HG02610 (cell line): ENCODE measurements around the gene PRKAR2A.

ENCODE experiments used
- ATAC-seq: cut with Tn5 transposase; IDR thresholded peaks from one replicate; pipeline ENCODE4 v1.9.1; 2021; ENCODE audit warnings: mild to moderate bottlenecking, moderate library complexity; ENCODE audit not compliant: unreplicated experiment

The PRKAR2A gene

DNA sequence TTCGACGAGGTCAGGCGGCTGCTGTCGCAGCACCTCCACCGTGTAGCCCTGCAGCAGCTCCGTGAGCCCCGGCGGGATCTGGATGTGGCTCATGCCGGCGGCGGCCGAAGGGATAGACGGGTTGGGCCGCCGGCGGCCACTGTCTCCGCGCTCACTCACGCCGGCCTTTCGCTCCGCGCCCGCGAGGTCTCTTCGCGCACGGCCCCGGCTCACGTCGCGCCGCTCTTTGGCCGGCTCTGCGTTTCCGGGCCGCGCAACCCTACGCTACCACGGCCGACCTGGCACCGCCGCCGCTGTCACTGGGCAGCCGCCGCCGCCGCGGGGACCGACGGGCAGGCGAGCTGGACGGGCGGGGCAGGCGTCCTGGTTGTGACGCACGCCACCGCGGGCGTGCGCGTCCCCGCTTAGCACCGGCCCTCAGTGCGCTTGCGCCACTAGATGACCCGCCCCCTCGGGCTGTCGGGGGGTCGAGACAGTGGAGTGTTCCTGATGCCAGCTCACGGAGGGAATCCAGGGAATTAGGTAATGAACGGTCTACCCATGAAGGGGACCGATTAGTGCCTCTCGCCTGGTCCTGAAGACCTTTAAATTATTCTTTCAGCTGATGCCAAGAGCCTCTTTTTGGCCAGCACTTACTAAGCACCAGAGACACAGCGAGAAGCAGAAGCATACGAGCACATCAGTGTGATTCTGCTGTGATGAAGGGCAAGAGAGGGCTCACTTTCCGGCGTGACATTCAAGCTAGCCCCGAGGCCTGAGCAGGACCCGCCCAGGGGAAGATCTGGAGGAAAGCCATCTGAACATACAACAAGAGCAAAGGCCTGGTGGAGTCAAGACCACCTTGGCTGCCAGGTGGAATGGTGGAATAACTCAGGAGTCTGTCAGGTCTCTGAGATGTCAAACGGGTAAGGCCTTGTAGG, at the start of gene PRKAR2A:
Gene PRKAR2A, minus strand, starts transcription at position 371 of the 920 bp plus-strand sequence. Its CDS starts 278 bp downstream, at position 93.
- peak; percentile 83 for ATAC-seq

DNA sequence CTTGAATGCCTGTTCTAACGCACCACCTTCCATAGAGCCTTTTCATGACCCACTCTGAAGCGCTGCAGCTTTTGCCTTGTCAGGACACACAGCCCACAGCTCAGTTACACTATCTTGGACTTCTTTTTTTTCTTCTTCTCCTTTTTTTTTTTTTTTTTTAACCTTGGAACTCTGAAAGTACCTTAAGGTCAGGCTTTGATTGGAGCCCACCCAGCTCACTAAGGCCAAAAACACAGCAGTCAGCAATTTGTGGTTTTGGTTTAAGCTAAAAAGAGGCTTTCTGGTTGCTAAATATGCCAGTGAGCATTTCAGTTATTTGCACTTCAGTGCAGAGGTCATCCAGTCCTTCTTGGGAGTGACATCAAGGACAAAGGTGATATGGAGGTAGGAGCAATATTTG, 49.3 kb upstream of the PRKAR2A start:
- ATAC-seq = no peak

DNA sequence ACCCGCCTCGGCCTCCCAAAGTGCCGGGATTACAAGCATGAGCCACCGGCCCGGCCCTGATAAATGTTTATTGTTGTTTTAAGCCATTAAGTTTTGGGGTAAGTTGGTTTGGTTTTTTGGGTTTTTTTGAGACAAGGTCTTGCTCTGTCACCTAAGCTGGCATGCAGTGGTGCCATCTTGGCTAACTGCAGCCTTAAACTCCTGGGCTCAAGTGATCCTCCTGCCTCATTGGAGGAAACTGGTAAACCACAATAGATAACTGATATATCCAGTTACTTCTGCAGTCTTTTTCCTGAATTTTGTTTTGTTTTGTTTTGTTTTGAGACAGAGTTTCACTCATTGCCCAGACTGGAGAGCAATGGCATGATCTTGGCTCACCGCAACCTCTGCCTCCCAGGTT, 46.8 kb upstream of the PRKAR2A start:
- ATAC-seq = no peak

DNA sequence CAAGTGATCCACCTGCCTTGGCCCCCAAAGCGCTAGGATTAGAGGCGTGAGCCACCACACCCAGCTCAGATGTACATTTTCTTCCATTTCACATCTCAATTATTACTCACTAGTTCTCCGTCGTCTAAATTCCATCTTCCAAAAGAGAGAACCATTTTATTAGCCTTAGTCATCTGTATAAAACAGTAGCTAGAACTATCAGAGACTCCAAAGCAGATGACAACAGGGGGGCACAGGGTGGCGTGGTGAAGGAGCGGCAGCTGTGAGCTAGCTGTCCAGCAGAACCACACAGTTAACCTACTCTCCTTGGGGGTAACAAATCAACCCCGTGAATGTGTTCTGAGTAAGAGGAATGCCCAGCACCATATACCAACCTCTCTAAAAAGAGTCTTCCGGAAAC, 43.9 kb upstream of the PRKAR2A start:
- no peak for ATAC-seq

DNA sequence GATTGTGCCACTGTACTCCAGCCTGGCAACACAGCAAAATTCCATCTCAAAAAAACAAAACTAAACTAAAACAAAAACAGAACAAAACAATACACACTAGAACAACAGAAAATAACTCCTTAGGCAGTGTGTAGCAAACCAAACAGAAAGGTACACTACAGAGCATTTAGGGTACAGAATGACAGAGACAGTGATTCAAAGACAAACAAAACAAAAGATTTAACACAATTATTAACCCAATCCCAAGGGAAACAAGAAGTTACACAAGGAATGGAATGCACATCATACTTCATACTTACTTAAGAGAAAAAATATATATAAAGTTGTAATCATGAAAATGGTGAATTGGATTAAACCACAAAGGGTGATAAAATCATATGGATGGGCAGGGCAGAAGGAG, 38.1 kb upstream of the PRKAR2A start:
- ATAC-seq = no peak

DNA sequence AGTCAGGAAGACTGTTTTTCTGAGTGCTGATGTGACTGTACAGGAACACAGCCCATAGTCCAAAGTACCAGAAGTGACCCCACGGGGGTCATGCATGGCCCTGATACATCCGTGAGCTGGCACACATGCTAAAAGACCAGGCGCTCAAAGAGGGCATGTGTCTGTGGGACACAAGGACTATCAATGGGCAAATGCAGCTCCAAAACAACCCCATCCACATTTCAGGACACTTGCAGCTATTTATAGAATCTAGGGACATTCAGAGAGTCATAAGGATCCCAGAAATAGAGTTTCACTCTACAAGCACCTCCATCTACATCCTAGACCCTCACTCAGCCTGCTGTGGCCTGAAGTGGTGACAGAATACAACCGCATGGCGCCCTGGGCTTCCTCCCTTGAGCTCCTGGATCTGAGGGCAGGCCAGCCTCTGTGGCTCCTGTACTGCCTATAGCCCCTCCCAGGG, 34.0 kb upstream of the PRKAR2A start:
- ATAC-seq = no peak

DNA sequence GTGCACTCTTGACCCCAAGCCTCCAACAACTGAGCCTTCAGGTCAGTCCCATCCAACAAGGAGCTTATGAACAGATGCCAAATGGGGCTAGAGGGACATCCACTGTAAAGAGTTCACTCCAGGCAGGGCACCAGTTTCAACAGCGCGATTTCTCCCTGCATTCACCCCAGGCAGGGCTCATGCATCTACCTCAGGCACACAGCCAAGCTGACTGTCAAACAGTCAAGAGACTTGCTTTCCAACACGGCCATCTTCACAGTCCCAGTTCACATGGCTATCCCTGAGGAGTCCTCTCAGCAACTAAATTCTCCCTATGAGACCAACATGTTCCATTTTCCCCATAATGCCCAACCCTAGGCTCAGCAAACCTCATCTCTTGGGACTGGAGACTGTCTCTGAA, 33.3 kb upstream of the PRKAR2A start:
- ATAC-seq = no peak

DNA sequence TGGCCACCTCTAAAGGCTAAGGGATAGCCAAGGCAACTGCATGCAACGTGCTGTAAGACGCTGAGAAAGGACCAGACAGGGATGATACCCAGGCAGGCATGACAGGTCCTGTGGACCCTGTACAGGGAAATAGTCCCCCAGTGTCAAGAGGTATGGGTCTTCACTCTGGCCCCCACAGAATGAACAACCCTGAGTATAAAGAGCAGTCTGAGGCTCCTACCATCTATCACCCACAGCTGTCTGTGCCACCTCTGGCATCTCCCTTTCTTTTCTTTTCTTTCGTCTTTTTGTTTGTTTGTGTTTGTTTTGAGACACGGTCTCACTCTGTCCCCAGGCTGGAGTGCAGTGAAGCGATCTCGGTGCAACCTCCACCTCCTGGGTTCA, 32.3 kb upstream of the PRKAR2A start:
- ATAC-seq = no peak

DNA sequence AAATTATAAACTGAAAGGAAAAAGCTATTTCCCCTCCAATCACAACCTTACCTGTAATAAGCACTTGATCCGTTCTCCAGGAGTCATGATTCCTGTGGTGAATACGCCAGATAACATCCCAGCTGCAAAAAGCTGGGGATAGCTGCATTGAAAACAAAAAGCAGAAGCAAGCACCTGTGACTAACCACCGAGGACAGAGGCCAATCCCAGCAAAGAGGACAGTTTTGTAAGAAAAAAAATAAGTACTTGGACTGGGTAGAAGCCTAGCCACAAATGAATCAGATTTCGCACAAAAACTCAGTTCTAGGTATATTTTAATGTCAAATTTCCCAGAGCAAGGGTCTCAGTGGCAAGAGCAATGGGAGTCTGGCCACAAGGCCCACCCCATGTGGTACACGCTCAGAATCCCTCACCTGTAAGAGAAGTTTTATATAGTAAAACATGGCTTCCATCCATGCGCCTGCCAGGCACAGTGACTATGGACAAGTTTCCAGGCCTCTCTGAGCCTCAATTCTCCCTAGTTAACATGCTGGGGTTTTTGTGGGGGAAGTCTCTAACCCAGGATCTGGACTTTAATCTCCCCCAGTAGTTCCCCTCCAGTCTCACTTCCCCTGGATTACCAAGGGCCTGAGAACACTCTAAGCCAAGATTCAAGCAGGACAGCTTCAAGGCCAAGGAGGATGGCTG, 31.8 kb upstream of the PRKAR2A start:
- no peak for ATAC-seq

DNA sequence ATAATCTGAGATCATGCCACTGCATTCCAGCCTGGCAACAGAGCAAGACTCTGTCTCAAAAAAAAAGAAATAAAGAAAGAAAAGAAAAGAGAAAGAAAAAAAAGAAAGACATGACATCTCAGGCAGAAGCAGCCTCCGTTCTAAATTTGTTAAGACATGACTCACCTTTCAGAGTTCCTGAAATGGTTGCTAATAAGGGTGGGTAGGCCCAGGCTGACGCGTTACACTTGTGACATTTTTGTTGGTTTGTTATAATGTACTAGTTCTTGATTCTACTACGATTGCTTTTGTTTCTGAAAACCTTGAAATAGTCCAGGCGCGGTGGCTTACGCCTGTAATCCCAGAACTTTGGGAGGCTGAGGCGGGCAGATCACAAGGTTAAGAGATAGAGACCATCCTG, 30.0 kb upstream of the PRKAR2A start:
- ATAC-seq = no peak

DNA sequence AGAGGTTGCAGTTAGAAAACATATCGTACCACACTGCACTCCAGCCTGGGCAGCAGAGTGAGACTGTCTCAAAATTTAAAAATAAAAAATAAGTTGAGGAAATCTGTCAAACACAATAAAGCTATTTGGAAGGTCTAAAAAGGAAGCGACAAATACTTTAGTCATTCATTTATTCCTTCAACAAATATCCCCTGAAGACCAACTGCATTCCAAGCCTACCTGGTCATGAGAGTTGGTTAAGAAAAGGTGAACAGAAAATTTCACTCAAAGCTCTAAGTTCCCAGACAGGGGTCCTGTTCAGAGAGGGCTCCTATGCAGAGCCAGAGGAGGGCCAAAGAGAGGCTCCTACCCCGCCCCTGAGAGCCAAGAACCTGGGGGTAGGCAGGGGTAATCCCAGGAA, 15.4 kb upstream of the PRKAR2A start:
- no peak for ATAC-seq

DNA sequence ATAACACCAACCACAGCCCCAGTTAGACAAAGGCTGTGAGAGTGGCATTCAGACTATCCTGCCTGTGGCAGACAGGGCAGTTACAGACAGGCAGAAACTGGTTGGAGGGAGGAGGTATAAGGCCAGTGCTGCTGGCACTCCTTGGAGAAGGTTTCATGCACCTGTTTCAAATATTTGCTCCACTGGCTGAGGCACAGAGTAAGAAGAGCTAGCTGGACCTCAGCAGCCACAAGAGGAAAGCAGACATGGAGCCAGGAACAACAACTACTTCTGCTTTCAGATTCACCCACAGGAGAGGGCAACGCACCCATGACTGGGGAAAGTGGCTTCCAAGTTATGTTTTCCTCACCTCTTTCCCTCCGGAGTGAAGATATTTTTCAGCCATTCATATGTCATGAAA, 11.5 kb upstream of the PRKAR2A start:
- no peak for ATAC-seq

DNA sequence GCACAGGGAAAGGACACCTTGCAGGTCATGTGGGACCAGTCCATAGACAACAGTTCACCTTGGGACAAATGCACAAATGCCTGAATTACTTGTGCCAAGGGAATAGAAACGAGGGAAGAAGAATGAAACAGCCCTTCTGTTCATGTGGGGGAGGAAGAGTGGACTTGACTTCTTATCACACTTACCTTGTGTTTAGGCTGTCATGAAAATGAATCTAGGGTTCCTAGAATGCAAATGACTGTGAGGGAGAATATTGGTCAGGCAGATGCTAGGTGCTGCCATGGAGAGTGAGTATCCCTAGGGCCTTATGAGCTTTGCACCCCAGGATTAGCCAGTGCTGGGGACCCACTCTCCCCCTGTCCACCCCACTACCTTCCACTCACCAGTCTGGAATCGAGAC, 11.0 kb upstream of the PRKAR2A start:
- ATAC-seq = no peak

DNA sequence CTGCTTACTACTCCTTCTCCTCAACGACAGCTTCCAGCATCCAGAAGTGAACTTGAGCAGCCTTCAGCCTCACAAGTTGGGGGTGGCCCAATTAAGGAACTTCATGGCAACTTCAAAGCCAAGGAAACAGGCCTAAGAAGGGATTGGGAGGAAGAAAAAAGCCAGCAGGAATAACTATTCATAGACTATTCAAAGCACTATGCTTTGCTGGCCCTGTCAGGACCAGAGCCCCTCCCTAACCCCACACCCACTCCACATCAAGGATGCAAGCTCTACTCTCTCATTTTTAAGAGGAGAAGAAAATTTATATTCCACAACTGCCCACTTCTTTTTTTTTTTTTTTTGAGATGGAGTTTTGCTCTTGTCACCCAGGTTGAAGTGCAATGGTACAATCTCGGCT, 10.0 kb upstream of the PRKAR2A start:
- no peak for ATAC-seq

DNA sequence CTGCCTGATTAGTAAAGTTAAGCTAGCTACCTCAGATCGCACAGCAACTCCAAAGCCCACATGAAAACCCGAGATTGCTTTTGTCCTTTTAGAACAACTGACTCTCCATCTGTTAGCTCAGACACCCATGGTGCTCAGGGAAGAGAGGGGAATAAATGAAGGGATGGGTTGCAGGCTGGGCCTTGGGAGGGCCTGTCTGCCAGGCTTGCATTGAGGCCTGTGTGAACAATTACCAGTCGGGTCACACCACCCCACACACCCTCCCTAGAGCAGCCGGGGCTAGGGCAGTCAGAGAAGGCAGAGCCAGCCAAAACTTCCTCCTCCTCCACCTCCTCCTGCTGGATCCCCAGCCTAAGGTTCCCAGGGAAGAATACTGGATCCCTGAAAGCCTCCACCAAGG, 8.8 kb upstream of the PRKAR2A start:
- ATAC-seq = no peak

DNA sequence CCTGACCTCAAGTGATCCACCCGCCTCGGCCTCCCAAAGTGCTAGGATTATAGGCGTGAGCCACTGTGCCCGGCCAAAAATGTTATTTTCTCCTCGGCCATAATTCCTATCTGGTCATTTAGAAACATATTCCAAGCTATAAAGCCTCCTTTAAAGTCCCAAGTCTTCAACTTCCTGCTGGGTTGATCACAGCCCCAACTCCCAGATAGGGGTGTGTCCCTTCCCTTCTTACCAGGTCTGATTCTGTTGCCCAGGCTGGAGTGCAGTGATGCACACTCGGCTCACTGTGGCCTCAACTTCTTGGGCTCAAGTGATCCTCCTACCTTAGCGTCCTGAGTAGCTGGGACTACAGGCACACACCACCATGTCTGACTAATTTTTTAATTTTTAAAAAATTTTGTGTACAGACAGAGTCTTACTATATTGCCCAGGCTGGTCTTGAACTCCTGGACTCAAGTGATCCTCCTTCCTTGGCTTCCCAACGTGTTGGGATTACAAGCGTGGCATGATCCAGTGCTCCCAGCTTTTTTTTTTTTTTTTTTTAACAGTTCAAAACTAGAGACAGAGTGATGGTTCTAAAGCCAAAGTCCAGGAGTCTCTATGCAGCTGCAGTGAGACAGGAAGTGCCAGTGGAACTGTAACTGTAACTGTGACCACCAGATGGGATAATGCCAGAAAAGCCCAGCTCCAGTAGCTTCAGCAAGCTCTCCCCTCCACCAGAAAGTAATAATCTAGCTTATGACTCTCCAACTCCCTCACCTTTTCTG, 8.2 kb upstream of the PRKAR2A start:
- no peak for ATAC-seq

DNA sequence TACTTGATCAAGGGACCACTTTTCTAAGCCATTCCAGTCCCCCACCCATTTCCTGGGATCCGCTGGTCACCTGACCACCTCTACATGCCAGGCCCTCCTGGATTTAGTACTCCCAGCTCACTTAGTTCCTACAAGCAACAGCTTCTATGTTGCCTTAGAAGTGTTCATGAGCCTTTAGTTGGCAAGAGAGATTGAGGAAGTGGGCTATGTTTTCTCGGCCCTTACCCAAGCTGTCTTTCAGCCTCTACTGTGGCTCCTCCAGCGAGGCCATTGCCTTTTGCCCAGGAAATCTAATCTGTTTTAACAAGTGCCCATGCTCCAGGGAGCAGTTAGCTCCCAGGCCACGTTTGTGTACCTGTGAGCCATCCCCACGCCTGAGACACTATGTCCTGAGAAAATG, 4.5 kb upstream of the PRKAR2A start:
- no peak for ATAC-seq

DNA sequence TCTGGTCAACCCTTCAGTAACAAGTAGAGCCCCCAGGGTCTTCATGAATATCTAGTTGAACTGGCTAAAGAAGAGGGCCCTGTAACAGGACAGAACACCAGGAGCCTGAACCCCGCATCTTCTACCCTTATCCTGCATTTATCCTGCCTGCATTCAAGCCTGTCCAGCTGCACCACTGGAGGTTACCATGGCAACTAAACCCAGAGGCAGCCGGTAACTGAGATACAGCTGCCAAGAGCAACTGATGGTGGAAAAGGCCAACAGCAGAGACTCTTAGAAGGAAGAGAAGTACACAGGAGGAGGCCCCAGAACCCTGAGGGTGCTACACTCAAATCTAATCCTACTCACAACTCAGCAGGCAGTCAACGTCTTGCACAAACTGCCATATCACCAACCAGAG, 3.7 kb upstream of the PRKAR2A start:
- no peak for ATAC-seq

DNA sequence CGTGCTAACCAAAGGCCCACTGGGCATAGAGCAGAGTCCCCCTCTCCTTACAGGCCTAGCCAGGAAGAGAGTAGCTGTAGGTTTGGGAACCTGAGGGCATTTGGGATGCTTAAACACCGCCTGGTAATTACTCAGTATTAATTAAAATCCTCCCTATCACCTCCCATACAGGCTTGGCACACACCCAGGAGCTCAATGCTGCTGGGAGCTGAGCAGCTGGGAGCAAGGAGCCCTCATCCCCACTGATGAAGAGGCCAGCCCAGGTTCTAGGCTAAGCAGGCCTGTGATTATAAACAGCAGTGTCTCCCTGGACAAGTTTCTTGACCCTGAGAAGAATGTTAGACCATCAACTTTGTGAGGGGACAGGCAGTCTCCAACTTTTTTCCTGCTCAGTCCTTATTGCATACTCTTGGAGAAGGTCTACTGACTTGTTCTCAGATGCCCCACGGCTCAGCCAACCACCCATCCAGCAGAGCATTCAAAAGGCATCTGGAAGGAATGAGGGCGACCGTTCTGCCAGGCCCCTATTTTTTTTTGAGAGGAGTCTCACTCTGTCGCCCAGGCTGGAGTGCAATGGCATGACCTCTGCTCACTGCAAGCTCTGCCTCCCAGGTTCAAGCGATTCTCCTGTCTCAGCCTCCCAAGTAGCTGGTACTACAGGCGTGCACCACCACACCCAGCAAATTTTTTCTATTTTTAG, 1.3 kb upstream of the PRKAR2A start:
- ATAC-seq = no peak

DNA sequence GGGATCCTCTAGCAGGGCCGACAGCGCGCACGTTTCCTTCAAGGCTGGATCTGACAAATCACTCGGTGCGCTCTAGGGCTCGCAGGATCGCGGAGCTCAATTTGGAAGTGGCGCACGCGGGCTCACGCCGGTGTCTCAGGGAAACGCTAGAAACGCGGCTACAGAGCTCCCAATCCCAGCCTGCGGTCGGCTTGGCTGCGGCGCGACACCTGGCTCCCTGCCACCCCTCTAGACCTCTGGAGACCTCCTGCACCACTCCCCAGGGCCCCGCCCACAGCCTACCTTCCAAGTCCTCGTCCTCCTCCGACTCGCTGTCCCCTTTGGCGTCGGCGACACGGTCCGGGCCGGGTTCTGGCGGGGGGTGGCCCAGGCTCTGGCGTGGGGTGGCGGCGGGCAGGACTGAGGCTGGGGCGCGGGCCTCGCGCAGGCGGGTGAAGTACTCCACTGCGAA, 596 bp downstream of the PRKAR2A start:
- ATAC-seq = peak; percentile 39

DNA sequence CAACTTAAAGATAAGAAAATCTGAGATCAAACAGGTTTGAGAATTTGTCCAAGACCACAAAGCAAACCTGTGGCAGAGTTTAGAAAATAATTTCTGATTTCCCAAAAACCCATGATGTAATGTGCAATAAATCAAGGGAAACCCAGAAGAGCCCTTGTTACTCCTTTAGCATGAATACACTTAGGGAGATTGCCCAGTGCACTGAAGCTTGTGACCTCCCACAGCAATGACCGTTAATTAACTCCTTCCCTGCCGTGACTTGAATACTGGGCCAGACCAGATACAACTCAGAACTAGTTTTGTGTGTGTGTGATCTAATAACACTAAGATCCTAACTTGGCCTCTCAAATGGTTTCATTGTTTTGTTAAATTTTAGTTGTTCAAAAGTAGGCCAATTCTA, 2.5 kb downstream of the PRKAR2A start:
- no peak for ATAC-seq
